ENCODE measurements around the gene STARD10.

STARD10 gene

GRCh38 chr11:72780296-72781062, 13.4 kb downstream of the STARD10 start:
- no peak for DNase-seq (ENCODE audit: low read depth)

GRCh38 chr11:72779495-72780128, 14.2 kb downstream of the STARD10 start:
- no peak for DNase-seq (ENCODE audit: low read depth)

- no peak for DNase-seq (ENCODE audit: low read depth)
Observed at GRCh38 chr11:72778535-72779494, 15.0 kb downstream of the STARD10 start.

GRCh38 chr11:72777755-72778278, 16.0 kb downstream of the STARD10 start:
- DNase-seq (ENCODE audit: low read depth) = no peak

- no peak for DNase-seq (ENCODE audit: low read depth)
Observed at GRCh38 chr11:72776844-72777754, 16.7 kb downstream of the STARD10 start.

GRCh38 chr11:72776117-72776843, 17.6 kb downstream of the STARD10 start:
- no peak for DNase-seq (ENCODE audit: low read depth)

GRCh38 chr11:72775288-72776110, 18.3 kb downstream of the STARD10 start:
- DNase-seq (ENCODE audit: low read depth) = no peak

GRCh38 chr11:72774499-72774898, 19.3 kb downstream of the STARD10 start:
- DNase-seq (ENCODE audit: low read depth) = no peak

- DNase-seq (ENCODE audit: low read depth) = no peak
Observed at GRCh38 chr11:72773696-72774095, 20.2 kb downstream of the STARD10 start.

- no peak for DNase-seq (ENCODE audit: low read depth)
Observed at GRCh38 chr11:72773291-72773690, 20.6 kb downstream of the STARD10 start.

- no peak for DNase-seq (ENCODE audit: low read depth)
Observed at GRCh38 chr11:72772059-72772458, 21.8 kb downstream of the STARD10 start.

GRCh38 chr11:72771507-72771906, 22.3 kb downstream of the STARD10 start:
- no peak for DNase-seq (ENCODE audit: low read depth)

- no peak for DNase-seq (ENCODE audit: low read depth)
Observed at GRCh38 chr11:72770799-72771198, 23.0 kb downstream of the STARD10 start.

- no peak for DNase-seq (ENCODE audit: low read depth)
Observed at GRCh38 chr11:72769680-72770079, 24.2 kb downstream of the STARD10 start.

GRCh38 chr11:72768581-72768980, 25.3 kb downstream of the STARD10 start:
- DNase-seq (ENCODE audit: low read depth) = no peak

- no peak for DNase-seq (ENCODE audit: low read depth)
Observed at GRCh38 chr11:72767203-72768062, 26.4 kb downstream of the STARD10 start.

GRCh38 chr11:72766152-72766902, 27.5 kb downstream of the STARD10 start:
- no peak for DNase-seq (ENCODE audit: low read depth)

GRCh38 chr11:72764503-72764902, 29.3 kb downstream of the STARD10 start:
- no peak for DNase-seq (ENCODE audit: low read depth)
